Measurements from ENCODE around the gene CLECL1.

GRCh38 chr12:9692909-9693308 is 40.0 kb downstream of the CLECL1 start:
- TF ChIP-seq POLR2A (IDR thresholded peaks at IDR 0.05): no peak
- TF ChIP-seq, protein P1, sequence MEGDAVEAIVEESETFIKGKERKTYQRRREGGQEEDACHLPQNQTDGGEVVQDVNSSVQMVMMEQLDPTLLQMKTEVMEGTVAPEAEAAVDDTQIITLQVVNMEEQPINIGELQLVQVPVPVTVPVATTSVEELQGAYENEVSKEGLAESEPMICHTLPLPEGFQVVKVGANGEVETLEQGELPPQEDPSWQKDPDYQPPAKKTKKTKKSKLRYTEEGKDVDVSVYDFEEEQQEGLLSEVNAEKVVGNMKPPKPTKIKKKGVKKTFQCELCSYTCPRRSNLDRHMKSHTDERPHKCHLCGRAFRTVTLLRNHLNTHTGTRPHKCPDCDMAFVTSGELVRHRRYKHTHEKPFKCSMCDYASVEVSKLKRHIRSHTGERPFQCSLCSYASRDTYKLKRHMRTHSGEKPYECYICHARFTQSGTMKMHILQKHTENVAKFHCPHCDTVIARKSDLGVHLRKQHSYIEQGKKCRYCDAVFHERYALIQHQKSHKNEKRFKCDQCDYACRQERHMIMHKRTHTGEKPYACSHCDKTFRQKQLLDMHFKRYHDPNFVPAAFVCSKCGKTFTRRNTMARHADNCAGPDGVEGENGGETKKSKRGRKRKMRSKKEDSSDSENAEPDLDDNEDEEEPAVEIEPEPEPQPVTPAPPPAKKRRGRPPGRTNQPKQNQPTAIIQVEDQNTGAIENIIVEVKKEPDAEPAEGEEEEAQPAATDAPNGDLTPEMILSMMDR (IDR thresholded peaks at IDR 0.05): no peak
